Panc1 (cell line): Measurements from ENCODE around the gene SLC48A1. TPM values are rescaled to one million over a fixed set of nuclear protein-coding genes. Genes with fewer than 3 reads are reported as not detected.

Source experiments
- ATAC-seq: fragments of 200-7000 bp; cut with Tn5 transposase; 2 replicates; pipeline ENCODE4 v1.9.1; 2020; ENCODE audit warnings: mild to moderate bottlenecking, moderate library complexity
- BruUV-seq: library from RNA; stranded (reverse); fragments of 400-500 nt; replicated peaks from 2 replicates; lab custom pipeline; 2021; lab: Mats Ljungman, UMichigan
- CTCF ChIA-PET: fragments of 300-600 bp; sonication (Branson Sonifier 250); formaldehyde crosslinking; loops from one replicate; lab custom pipeline; 2022; ENCODE audit warnings: antibody characterized with exemption; lab: Charles Lee
- POLR2A ChIA-PET: fragments of 300-600 bp; sonication (Branson Sonifier 250); formaldehyde crosslinking; loops from one replicate; lab custom pipeline; 2022; ENCODE audit warnings: antibody characterized with exemption; lab: Charles Lee
- DNase-seq: peaks from one replicate; pipeline ENCODE4 v3.0.0-alpha.2; 2010; ENCODE audit warnings: low read depth, low spot score
- H3K27ac ChIP-seq: 2 replicates; pipeline ENCODE4 v1.5.1; 2011; ENCODE audit warnings: mild to moderate bottlenecking, low read length, inconsistent platforms
- H3K27me3 ChIP-seq: fragments of 200-500 bp; sonication (Bioruptor generic); 2 replicates; pipeline ENCODE4 v1.6.0; 2014; ENCODE audit warnings: low read length, inconsistent platforms; ENCODE audit not compliant: control insufficient read depth, insufficient read depth
- H3K36me3 ChIP-seq: fragments of 200-500 bp; sonication (Bioruptor generic); 2 replicates; pipeline ENCODE4 v1.5.1; 2014; ENCODE audit warnings: inconsistent platforms, mild to moderate bottlenecking, low read length, moderate library complexity; ENCODE audit not compliant: control insufficient read depth, insufficient read depth
- H3K4me1 ChIP-seq: 2 replicates; pipeline ENCODE4 v1.5.1; 2011; ENCODE audit warnings: inconsistent platforms, mild to moderate bottlenecking, low read length, moderate library complexity; ENCODE audit not compliant: control insufficient read depth, insufficient read depth
- H3K4me3 ChIP-seq, 2 experiments: 2 replicates each; pipeline ENCODE4 v1.5.1; 2011 to 2012; ENCODE audit warnings: low read depth in 2 of 2, low read length in 2 of 2, mild to moderate bottlenecking in 2 of 2, inconsistent platforms in 1 of 2, moderate library complexity in 1 of 2
- H3K9me3 ChIP-seq: fragments of 200-500 bp; sonication (Bioruptor generic); 2 replicates; pipeline ENCODE4 v1.5.1; 2014; ENCODE audit warnings: low read depth, mild to moderate bottlenecking, inconsistent platforms, low read length, moderate library complexity; ENCODE audit not compliant: control insufficient read depth, insufficient read depth
- CTCF ChIP-seq: fragments of 450-650 bp; IDR thresholded peaks from 2 replicates; pipeline ENCODE4 v1.5.1; 2017; ENCODE audit warnings: mild to moderate bottlenecking
- POLR2AphosphoS5 ChIP-seq: IDR thresholded peaks from 2 replicates; pipeline ENCODE4 v1.6.1; 2012; ENCODE audit warnings: mild to moderate bottlenecking, low read depth, low read length, moderate library complexity
- REST ChIP-seq, 2 experiments: IDR thresholded peaks; 2 replicates each; pipeline ENCODE4 v1.6.1; 2011 to 2012; ENCODE audit warnings: low read depth in 2 of 2, control low read depth in 1 of 2, low read length in 1 of 2, mild to moderate bottlenecking in 1 of 2, moderate library complexity in 1 of 2; ENCODE audit not compliant: insufficient read depth in 1 of 2
- SIN3A ChIP-seq: IDR thresholded peaks from 2 replicates; pipeline ENCODE4 v1.6.1; 2012; ENCODE audit warnings: low read depth, mild to moderate bottlenecking, low read length, moderate library complexity, borderline replicate concordance; ENCODE audit not compliant: insufficient read depth
- TCF7L2 ChIP-seq: IDR thresholded peaks from 2 replicates; pipeline ENCODE4 v1.6.1; 2011; ENCODE audit warnings: mild to moderate bottlenecking, low read depth, low read length, inconsistent platforms
- in situ Hi-C: cut with HindIII; loops from 2 replicates; pipeline ENCODE4 v1.10.0; 2016; ENCODE audit warnings: low sequenced_read_pairs, low pct_unique_long_range_greater_than_20kb
- intact Hi-C: fragments of 100-400 bp; cut with micrococcal nuclease; formaldehyde crosslinking; loops from one replicate; pipeline ENCODE4 v1.10.0; 2022; ENCODE audit not compliant: unreplicated experiment
- total RNA-seq: library from RNA; stranded (reverse); gene quantifications from one replicate; pipeline ENCODE4 v1.2.1, GENCODE V29; 2021; ENCODE audit not compliant: unreplicated experiment

The SLC48A1 gene
- total RNA-seq, 1 experiment from 2014 or later = 32.0 TPM

- Histone ChIP-seq H3K4me1 (peaks cover 34% of the 10 kb centered on the region), H3K27ac (0 out of 2 replicates have a peak overlapping the region, but pooled peaks have one; percentile 1), H3K9me3 (no peaks in the 10 kb centered on the region), H3K27me3 (no peaks in the 10 kb centered on the region), H3K4me3 (no peak overlapping the region), H3K36me3 (no peaks in the 10 kb centered on the region; the same call in 1 of the 2 replicates)
- no peak for DNase-seq
- no TSS peak for BruUV-seq
- TF ChIP-seq SIN3A (no peak), REST (IDR thresholded peaks at IDR 0.05; ENCODE audit: insufficient read depth in 1 of 2, low read depth in 2 of 2, low read length in 1 of 2) (no peak), TCF7L2 (no peak), POLR2AphosphoS5 (no peak), CTCF (no peak)
- ChIA-PET POLR2A (no interaction called here), CTCF (interaction anchor here (1.1 to 2.1 kb wide), 3 partner anchors 12 to 36 kb away, joined by 3 to 11 read pairs (median 7); no protein-coding TSS in a partner anchor)
- intact Hi-C loops (no loop called here), in situ Hi-C loops (no loop called here)
- ATAC-seq = no peak
Measured at GRCh38 chr12:47801170-47801903, 28.3 kb downstream of the SLC48A1 start.

DNA sequence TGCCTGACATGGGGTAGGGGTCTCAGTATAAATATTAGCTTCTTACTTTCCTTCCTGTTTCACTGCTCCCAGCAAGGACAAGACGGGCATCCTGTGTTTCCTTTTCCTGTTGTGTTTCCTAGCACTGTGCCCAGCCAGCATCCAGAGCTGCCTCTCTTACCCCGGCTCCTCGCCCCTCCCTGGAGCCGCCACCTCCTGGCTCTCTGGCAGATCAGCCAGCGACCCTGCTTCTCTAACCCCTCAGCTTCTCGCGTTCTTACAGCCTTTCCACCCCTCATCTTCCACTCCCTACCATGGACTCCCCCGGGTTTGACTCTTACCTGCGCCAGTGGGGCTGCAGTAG lies 28.8 kb downstream of the SLC48A1 start:
- H3K27me3 ChIP-seq = no peaks in the 10 kb centered on the region
- H3K4me3 ChIP-seq = no peak overlapping the region
- CTCF ChIA-PET = interaction anchor here (0.7 to 2.1 kb wide), 4 partner anchors 11 to 138 kb away, joined by 3 to 11 read pairs (median 5); no protein-coding TSS in a partner anchor
- no peak for DNase-seq
- in situ Hi-C loops (no loop called here), intact Hi-C loops (no loop called here)
- H3K4me1 ChIP-seq = peaks cover 34% of the 10 kb centered on the region
- ATAC-seq = no peak
- H3K36me3 ChIP-seq = no peaks in the 10 kb centered on the region; the same call in 1 of the 2 replicates
- TF ChIP-seq REST (IDR thresholded peaks at IDR 0.05; ENCODE audit: insufficient read depth in 1 of 2, low read depth in 2 of 2, low read length in 1 of 2) (no peak), POLR2AphosphoS5 (no peak), CTCF (no peak), TCF7L2 (no peak), SIN3A (no peak)
- BruUV-seq = no TSS peak
- POLR2A ChIA-PET = interaction anchor here (0.6 kb wide), 1 partner anchor 380 kb away, joined by 3 read pairs; no protein-coding TSS in a partner anchor
- H3K9me3 ChIP-seq = no peaks in the 10 kb centered on the region
- no peak overlapping the region for H3K27ac ChIP-seq
